ENCODE data around the gene ARFGEF2. TPM values are rescaled to one million over a fixed set of nuclear protein-coding genes. Genes with fewer than 3 reads are reported as not detected.
"Not testable (repeated sequence)": the region's sequence is repeated elsewhere in the genome, so short reads cannot be mapped to it uniquely, and the experiment has no call there.

The ARFGEF2 gene
- total RNA-seq, 4 donors from 2014 or later: 23.7 to 37.0 (median 28.1) TPM

DNA sequence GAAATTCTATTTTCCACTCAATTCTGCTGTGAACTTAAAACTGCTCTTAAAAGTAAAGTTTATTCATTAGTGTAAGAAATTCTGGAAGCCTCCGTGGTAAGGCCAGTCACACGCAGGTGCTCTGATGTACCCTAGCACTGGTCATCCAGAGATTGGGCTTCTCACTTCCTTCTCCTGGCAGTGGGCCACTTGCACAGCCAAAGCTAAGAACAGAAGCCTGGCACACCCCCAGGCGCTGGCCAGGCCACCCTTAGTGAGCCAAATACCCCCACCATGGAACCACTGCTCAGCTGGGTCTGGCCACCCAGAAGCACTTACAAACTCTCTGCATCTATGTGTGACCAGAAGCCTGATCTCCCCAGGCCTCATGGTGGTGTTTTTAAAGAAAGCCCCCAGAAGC lies 35.3 kb upstream of the ARFGEF2 start:
- H3K4me1 ChIP-seq: no peaks in the 10 kb centered on the region
- no peak for TF ChIP-seq POLR2A (IDR thresholded peaks at IDR 0.05)
- TF ChIP-seq, protein P1, sequence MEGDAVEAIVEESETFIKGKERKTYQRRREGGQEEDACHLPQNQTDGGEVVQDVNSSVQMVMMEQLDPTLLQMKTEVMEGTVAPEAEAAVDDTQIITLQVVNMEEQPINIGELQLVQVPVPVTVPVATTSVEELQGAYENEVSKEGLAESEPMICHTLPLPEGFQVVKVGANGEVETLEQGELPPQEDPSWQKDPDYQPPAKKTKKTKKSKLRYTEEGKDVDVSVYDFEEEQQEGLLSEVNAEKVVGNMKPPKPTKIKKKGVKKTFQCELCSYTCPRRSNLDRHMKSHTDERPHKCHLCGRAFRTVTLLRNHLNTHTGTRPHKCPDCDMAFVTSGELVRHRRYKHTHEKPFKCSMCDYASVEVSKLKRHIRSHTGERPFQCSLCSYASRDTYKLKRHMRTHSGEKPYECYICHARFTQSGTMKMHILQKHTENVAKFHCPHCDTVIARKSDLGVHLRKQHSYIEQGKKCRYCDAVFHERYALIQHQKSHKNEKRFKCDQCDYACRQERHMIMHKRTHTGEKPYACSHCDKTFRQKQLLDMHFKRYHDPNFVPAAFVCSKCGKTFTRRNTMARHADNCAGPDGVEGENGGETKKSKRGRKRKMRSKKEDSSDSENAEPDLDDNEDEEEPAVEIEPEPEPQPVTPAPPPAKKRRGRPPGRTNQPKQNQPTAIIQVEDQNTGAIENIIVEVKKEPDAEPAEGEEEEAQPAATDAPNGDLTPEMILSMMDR (IDR thresholded peaks at IDR 0.05): no peak
- no peak overlapping the region for H3K27ac ChIP-seq
- H3K36me3 ChIP-seq: no peaks in the 10 kb centered on the region
- intact Hi-C loops (cut with DNase I): no loop called here
- no peak overlapping the region for H3K4me3 ChIP-seq
- DNase-seq: no peak
- H3K27me3 ChIP-seq: peaks cover 0 to 11% (median 0%) of the 10 kb centered on the region in 4 donors
- 70 to 87% methylated on average over 2 to 3 of the region's 3 CpGs for WGBS, 2 donors
- H3K9me3 ChIP-seq: no peaks in the 10 kb centered on the region

DNA sequence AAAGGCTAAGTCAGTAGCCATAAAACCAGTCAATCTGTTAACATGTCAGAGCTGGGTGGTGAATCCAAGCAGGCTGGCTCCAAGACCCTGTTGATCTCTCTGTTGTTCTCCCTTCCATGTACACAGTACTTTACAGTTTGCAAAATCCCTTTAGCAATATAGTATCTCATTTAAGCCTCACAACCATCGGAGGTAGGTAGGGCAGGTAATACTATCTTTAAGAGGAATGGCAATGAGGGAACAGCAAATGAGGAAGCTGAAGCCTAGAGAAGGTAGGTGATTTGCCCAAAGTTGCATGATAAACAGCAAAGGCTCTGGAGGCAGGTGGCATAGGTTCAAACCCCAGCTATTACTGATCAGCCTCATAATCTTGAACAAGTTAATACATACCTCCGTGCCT lies 34.7 kb upstream of the ARFGEF2 start:
- no peak overlapping the region for H3K27ac ChIP-seq
- no peak for TF ChIP-seq POLR2A (IDR thresholded peaks at IDR 0.05)
- TF ChIP-seq, protein P1 (IDR thresholded peaks at IDR 0.05): no peak
- H3K4me1 ChIP-seq: no peaks in the 10 kb centered on the region
- intact Hi-C loops (cut with DNase I): no loop called here
- peaks cover 0 to 15% (median 0%) of the 10 kb centered on the region in 4 donors for H3K27me3 ChIP-seq
- WGBS, 2 donors: 85 to 91% methylated on average over 2 of the region's 2 CpGs
- no peaks in the 10 kb centered on the region for H3K36me3 ChIP-seq
- no peak for DNase-seq
- H3K9me3 ChIP-seq: no peaks in the 10 kb centered on the region
- no peak overlapping the region for H3K4me3 ChIP-seq

DNA sequence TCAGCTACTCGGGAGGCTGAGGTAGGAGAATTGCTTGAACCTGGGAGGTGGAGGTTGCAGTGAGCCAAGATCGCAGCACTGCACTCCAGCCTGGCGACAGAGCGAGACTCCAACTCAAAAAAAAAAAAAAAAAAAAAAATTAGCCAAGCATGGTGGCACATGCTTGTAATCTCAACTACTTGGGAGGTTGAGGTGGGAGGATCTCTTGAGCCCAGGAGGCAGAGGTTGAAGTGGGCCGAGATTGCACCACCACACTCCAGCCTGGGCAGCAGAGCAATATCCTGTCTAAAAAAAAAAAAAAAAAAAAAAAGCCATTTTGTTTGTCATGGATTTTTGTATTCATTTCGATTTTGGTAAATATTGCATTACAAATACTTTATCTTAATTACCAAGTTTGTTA lies 33.0 kb upstream of the ARFGEF2 start:
- H3K36me3 ChIP-seq; intact Hi-C loops (cut with DNase I); H3K4me3 ChIP-seq; H3K9me3 ChIP-seq; DNase-seq; H3K4me1 ChIP-seq: not testable (repeated sequence)
- Histone ChIP-seq H3K27me3 (peaks cover 0 to 17% (median 0%) of the 10 kb centered on the region in 4 donors), H3K27ac (peak overlapping the region in 1 of 4 donors; percentile 54)
- 61 to 71% methylated on average over 4 of the region's 6 CpGs for WGBS, 2 donors

DNA sequence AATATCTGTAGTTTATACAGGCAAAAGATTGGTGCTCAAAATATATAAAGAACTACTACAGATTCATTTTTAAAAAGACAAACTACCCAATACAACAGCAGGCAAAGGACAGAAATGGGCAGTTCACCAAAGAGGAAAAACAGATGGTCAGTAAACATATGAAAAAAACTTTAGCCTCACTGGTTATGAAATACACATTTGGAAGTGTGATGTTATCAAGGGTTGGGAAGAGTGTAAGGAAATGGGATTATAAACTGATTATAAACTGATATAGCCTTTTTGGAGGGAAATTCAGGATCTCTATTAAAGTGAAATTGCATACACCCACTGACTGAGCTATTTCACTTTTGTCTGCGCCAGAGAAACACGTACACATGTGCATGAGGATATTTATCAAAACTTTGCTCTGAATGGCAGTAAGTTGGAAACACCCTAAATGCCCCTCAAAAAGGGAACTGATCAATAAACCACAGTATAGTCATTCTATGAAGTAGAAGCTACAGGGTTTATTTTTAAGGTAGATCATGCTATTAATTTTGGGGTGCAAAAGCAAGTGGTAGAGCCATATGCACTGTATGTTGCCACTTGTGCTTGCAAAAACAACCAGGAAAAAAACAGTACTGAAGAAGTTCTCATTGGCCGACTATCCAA lies 32.2 kb upstream of the ARFGEF2 start:
- no peak overlapping the region for H3K4me3 ChIP-seq
- 63 to 70% methylated on average over 3 of the region's 3 CpGs for WGBS, 2 donors
- peak overlapping the region in 1 of 4 donors; percentile 54 for H3K27ac ChIP-seq
- DNase-seq: no peak
- H3K9me3 ChIP-seq: no peaks in the 10 kb centered on the region
- TF ChIP-seq, protein P1 (IDR thresholded peaks at IDR 0.05): no peak
- no peak for TF ChIP-seq POLR2A (IDR thresholded peaks at IDR 0.05)
- H3K4me1 ChIP-seq: no peaks in the 10 kb centered on the region
- peaks cover 0 to 17% (median 0%) of the 10 kb centered on the region in 4 donors for H3K27me3 ChIP-seq
- intact Hi-C loops (cut with DNase I): no loop called here
- H3K36me3 ChIP-seq: no peaks in the 10 kb centered on the region

DNA sequence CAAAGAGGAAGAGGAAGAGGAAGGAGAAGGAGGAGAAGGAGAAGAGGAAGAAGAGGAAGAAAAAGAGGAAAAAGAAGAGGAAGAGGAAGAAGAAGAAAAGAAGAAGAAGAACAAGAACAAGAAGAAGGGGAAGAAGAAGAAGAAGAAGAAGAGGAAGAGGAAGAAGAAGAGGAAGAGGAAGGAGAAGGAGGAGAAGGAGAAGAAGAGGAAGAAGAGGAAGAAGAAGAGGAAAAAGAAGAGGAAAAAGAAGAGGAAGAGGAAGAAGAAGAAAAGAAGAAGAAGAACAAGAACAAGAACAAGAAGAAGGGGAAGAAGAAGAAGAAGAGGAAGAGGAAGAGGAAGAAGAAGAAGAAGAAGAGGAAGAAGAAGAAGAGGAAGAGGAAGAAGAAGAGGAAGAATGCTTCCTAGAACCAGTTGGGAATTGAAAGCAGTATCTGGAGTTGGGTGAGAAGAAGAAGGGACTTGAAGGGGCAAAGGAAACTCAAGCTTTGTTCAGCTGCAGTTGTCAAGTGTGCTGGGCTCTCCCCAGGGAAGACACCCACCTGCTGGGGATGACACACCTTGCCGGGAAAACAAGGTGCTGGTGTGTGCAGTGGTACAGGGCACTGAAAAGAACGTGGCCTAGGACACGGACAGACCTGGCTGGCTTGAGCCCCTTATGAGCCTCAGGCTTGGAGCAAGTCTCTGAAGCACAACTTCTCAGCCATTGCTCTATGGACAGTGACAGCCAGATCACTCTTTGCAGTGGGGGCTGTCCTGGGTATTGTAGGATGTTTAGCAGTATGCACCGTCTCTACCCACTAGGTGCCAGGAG lies 30.1 kb upstream of the ARFGEF2 start:
- intact Hi-C loops (cut with DNase I): no loop called here
- Histone ChIP-seq H3K9me3 (no peaks in the 10 kb centered on the region), H3K36me3 (no peaks in the 10 kb centered on the region), H3K4me3 (no peak overlapping the region), H3K4me1 (no peaks in the 10 kb centered on the region), H3K27me3 (peaks cover 0 to 24% (median 0%) of the 10 kb centered on the region in 4 donors), H3K27ac (no peak overlapping the region)
- 34 to 51% methylated on average over 2 to 4 of the region's 4 CpGs for WGBS, 2 donors
- TF ChIP-seq POLR2A (IDR thresholded peaks at IDR 0.05): no peak
- TF ChIP-seq, protein P1 (IDR thresholded peaks at IDR 0.05): no peak
- no peak for DNase-seq
